H1 (cell line): ENCODE data around the gene RAD9A. TPM values are rescaled to one million over a fixed set of nuclear protein-coding genes. Genes with fewer than 3 reads are reported as not detected.

Source experiments
- EGR1 ChIP-seq: IDR thresholded peaks from 2 replicates; pipeline ENCODE4 v1.6.1; 2011; ENCODE audit warnings: low read depth, low read length, borderline replicate concordance
- RNF2 ChIP-seq: fragments of 200-900, 300-1000 bp; sonication (generic); IDR thresholded peaks from 2 replicates; pipeline ENCODE4 v1.7.1; 2016; ENCODE audit warnings: borderline replicate concordance, low read depth, mild to moderate bottlenecking, antibody characterized with exemption, low read length; ENCODE audit not compliant: poor library complexity, severe bottlenecking; ENCODE audit errors: missing control alignments
- SIN3A ChIP-seq, 2 experiments: IDR thresholded peaks in 1 of 2; conservative IDR thresholded peaks in 1 of 2; 2 replicates each; pipeline ENCODE4 v1.6.1; 2011 to 2012; ENCODE audit warnings: low read length in 2 of 2, improper control_type of control experiment in 1 of 2, low read depth in 1 of 2, mild to moderate bottlenecking in 1 of 2
- polyA plus RNA-seq, 7 experiments: library from polyadenylated mRNA; depleted of rRNA in 3 of 7; stranded (reverse) in 5 of 7; unstranded in 2 of 7; fragments of >200 nt in 5 of 7; fragments of 200-250 nt in 2 of 7; gene quantifications; 1 replicate in 5 of 7; 2 replicates in 1 of 7; 4 replicates in 1 of 7; pipeline versions ENCODE4 v1.2.1 to v1.2.3, GENCODE V29; 2011 to 2013; ENCODE audit warnings: missing spikeins in 2 of 7, mixed read lengths in 2 of 7
- total RNA-seq: library from RNA; stranded (reverse); fragmentation: NEBNext Ultra II Directional; extraction: Animal tissue kit (Norgen Biotek cat#: 25700); gene quantifications from 2 replicates; pipeline ENCODE4 v1.2.1, GENCODE V29; 2021

The RAD9A gene
- total and polyA plus RNA-seq, 2 of the 8 experiments (the other 6 are each of a cell fraction or from before 2014, with no cell fraction given) = 22.2 to 25.5 TPM

- no peak for TF ChIP-seq SIN3A (conservative IDR thresholded peaks at IDR 0.05 in 1 of 2, IDR thresholded peaks at IDR 0.05 in 1 of 2; ENCODE audit: low read depth in 1 of 2, low read length in 2 of 2)
- no peak for TF ChIP-seq EGR1
- no peak for TF ChIP-seq RNF2
Measured at GRCh38 chr11:67423466-67423865, 31.7 kb downstream of the RAD9A start (continued).
